EH (cell line): ENCODE data around the gene NAT10.

ENCODE experiments used
- DNase-seq: peaks from one replicate; pipeline ENCODE4 v3.0.0-alpha.2; 2015; ENCODE audit warnings: low read depth

The NAT10 gene

DNA sequence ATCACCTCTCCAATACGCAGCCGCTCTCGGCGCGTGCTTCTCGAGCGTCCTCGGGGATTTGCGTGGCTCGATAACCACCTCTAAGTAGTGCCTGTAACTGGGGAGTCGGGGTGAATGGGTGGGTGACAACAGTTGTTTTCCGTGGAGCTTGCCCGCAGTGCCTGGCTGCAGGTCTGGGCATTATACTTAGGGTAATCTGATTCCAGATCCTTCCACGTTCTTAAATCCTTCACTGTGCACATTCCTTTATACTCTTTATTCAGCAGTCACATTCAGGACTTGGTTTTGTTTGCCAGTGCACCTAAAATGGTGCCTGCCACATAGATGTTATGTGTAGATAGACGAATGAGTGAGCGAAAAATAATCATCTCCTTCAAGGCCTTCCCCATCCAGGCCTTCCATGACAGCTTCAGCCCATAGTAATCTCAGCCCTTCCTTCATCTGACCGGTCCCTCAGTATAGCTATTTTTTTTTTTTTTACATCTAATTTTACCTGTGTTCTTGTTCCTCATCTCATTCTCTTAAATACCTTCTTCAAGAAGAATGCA is 602 bp downstream of the NAT10 start:
- peak; percentile 34 for DNase-seq

- DNase-seq = no peak
These were observed 6.4 kb downstream of the NAT10 start for GRCh38 chr11:34111722-34112270.

DNA sequence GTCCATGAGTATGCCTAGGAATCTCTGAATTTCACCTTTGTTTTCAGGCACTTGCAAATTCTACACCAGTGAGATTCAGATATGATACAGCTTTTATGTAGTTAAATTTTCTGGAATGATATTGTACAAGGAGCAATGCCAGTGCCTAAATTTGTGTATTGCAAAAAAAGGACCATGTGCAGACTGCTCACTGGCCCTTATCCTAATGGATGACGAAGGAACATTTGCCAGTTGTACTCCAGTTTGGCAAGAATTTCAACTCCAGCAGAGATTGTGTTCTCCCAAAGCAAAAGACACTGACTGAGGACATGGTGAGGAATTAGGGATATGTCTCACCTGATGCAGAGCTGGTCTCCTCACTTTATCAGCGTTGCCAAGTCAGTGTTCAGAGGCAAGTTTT is 8.6 kb downstream of the NAT10 start:
- DNase-seq = no peak

DNA sequence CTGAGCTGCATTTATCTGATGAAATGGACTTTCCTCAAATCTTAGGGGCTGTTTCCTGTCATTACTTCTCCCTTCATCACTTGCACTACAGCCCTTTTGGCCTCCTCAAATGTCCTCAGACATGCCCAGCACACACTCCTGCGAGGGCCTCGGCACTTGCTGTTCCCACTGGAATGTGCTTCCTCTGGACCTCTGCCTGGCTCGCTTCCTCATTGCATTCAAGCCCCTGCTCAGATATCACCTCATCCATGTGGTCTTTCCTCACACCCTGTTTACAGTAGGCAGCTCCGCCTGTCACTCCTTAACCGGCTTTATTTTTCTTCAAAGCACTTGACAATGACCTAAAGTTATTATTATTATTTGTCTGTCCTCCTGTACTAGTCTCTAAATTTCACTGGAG is 9.0 kb downstream of the NAT10 start:
- DNase-seq = no peak

DNA sequence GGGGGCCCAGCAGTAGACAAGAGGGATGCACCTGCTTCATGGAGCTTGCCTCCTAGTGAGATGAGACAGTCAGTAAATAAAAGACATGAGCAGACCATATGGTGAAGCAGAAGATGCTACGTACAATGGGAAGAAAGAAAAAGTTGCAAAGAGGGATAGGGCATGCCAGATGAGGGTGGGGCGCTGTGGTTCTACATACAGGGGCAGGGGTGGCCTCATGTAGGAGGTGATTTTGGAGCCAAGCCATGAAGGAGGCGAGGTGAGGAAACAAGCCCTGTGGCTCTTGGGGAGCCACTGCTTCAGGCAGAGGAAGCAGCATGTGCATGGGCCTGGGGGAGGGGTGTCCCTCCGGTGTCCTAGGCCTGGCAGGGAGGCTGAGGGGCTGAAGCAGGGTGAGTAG is 15.2 kb downstream of the NAT10 start:
- DNase-seq = no peak

DNA sequence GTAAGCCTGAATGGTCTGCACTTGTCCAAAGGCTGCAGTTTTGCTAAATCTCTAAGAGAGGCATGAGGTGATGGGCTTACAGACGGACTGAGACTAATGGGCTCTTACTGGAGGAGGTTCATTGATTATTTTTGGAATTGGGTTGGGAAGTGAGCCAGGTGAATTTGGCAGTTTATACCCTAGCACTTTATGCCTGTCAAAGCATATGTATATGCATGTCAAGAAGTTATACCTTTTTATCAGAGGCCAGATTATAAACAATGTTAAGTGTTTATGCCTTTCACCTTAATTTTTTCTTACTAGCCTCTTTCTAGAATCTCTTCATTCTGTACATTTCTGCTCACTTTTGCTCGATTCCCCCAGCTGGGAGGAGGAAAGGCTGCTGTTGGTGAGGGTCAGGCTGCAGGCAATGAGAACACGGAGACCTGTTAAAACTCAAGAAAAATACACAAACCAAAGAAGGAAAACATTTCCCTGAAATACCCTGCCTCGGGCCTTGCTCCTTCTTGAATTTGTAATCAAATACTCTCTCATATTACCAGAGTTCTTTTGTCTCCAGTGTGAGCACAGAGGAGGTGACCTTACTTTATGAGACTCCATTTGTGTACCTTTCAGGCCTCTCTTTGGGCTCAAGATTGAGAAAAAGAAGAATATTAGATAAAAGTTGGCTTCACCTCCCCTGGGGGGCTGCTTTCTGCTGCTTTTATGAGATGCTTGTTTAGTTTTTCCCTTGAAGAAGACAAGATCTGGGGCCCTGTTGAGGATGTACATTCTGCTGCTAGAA is 19.6 kb downstream of the NAT10 start:
- no peak for DNase-seq

DNA sequence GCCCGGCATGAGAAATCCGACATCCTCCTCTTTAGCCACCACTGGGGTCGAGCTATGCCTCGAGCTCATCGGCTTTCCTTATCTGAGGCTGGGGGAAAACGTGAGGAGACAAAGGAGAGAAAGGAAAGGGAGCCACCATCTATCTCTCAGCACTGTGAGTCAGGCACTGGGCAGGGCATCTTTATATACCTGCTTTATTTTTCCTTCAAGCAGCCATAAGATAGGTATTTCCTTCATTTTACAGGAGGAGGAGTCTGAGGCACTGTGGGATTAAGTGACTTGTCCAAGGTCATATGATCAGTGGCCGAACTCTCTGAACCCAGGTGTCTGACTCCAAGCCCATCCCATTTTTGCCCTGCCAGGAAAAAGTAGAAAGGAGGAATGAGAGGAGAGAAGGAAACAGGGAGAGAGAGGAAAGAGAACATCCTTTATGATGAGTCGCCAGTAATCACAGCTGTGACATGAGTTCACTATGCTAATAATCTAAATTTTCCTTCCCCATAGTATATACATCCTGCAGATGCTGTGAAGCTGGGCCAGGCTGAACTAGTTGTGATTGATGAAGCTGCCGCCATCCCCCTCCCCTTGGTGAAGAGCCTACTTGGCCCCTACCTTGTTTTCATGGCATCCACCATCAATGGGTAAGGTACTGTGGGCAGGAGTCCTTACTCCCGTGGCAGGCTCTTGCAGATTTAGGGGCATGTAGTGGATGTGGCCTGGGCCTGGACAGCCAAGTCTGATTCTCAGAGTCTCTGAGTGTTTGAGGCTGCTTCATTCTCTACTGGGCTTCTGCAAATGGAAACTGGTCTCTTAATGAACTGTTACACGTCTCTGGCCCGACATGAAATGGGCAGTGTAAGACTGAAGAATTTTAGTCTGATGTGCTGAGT is 21.8 kb downstream of the NAT10 start:
- no peak for DNase-seq

DNA sequence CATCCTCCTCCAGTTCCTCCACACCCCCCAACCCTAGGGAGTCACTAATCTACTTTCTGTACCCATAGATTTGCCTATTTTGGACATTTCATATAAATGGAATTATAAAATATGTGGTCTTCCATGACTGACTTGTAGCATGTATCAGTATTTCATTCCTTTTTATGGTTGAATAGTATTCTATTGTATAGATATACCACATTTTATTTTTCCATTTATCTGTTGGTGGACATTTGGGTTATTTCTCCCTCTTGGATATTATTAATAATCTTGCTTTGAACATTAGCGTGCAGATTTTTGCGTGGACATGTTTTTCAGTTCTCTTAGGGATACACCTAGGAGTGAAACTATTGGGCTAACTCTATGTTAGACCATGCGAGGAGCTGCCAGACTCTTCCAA is 23.4 kb downstream of the NAT10 start:
- no peak for DNase-seq

DNA sequence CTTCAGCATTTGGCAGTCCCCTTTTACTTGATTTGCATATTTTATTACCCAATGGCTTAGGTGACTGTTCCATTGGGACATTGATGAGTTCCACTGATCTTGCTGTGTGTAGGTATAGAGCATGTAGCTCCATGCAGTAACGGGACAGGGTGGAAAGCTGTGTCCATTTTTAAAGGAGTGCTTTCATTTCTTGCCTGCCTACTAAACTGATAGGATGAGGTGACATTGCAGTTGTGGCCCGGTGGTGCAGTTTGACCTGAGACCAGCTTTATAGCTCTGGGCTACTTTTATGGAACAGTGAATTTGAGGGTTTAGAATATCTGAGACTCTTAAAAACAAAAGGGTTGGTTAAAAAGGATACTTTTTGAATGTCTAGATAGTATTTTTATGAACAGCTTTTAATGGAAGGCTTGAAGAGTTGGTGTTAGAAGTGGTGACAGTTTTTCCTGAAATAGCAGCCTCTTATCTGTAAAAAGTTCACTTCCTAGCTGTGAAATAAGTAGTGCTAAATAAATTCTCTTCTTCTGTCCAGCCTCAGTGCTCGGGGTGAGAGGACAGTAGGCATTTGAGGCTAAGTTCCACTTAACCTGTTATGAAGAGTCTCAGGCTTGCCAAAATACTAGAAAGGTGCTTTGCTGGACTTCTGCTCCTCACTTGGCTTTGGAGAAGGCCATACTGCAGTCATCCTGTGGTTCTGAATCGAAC is 27.0 kb downstream of the NAT10 start:
- DNase-seq = no peak

DNA sequence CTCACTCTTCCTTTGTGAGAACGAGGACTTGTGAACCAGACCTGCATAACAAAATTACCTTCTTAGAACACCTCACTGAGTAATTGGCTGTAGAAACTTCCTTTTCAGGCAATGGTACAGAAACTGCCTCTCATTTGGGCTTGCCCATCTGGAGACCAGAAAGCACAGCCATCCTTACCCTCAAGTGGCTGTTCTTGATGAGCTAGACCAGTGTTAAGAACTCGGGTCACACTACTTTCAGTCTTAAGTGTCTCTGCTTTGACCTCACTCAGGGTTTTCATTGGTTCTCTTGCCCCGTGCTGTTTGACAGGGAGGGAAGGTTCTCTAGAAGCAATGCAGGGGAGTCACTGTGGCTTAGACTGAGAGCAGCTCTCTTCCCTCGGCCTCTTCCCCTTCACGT is 29.3 kb downstream of the NAT10 start:
- no peak for DNase-seq

- no peak for DNase-seq
These were observed 30.0 kb downstream of the NAT10 start for GRCh38 chr11:34135439-34135838.

DNA sequence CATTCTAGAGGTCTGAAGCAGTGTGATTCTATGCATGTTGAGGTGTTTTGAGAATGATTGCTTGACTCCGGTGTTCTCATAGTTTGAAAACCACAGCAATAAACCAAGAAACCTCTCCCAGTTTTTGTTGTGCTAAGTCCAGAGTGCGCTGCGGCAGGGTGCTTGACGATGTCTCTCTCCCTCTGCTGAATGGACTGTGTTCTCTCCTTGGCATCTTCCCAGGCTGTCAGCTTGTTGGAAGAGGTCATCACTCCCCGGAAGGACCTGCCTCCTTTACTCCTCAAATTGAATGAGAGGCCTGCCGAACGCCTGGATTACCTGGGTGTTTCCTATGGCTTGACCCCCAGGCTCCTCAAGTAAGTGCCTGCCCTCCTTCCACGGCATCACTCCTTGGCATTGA is 31.0 kb downstream of the NAT10 start:
- no peak for DNase-seq

GRCh38 chr11:34139346-34139745 is 33.9 kb downstream of the NAT10 start:
- DNase-seq = no peak

GRCh38 chr11:34140149-34140548 is 34.7 kb downstream of the NAT10 start:
- DNase-seq = no peak

GRCh38 chr11:34143048-34143447 is 37.6 kb downstream of the NAT10 start:
- DNase-seq = no peak

DNA sequence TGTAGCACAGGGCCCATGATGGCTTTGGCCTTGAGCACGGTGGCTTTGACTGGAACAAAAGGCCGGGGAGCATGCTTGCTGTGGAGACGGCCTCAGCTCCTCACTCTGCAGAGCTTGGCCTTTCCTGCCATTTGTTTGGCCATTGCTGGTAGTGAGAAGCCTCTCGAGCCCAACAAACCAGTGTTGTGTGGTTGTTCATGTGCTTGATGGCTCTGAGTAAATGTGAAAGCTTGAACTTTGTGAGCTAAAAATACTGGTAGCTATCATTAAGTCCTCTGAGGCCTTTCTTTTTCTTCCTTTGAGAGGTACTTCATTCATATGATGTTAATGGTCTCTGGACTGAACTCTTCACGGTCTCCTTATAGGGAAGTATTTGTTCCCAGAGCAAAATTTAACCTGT is 39.6 kb downstream of the NAT10 start:
- no peak for DNase-seq

DNA sequence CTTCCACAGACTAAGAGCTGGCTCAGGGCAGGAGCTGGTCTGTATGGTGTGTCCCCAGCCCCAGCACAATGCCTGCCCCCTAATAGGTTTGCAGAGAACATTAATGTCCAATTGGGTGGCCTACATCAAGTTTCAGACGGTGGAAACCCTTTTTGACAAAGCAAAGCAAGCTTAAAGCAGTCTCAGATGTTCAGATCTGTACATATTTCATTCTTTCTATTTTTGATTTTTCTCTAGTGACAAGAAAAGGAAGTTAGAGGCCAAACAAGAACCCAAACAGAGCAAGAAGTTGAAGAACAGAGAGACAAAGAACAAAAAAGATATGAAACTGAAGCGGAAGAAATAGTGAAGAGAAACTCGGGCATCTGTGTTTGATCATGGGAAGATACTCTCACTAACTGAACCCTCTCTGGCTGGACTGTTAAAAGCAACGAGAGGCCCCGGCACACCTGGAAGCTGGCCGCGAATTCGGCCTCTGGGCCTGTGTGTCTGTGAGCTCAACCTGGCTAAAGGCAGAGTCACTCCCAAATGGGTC is 40.5 kb downstream of the NAT10 start:
- no peak for DNase-seq

DNA sequence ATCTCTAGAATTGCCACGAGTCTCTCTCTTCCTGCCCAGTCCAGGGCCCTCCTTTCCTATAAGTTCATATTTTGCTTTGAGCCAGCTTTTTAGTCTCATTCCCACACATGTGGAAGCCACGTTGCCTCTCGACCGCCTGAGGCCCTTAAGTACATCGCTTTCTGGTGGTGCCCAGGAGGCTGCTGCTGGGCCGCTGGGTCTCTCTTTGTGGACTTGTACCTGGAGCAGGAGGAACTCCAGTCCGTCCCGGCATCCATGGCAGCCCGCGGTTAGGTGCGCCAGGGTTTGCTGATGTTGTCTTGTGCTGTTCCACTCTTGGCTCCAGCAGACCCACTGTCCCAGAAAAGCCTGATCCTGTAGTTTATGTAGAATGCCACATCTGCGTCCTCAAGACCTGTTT is 41.0 kb downstream of the NAT10 start:
- no peak for DNase-seq

- DNase-seq = no peak
These were observed 41.4 kb downstream of the NAT10 start for GRCh38 chr11:34146866-34147265.

GRCh38 chr11:34147581-34147980 is 42.2 kb downstream of the NAT10 start:
- no peak for DNase-seq

DNA sequence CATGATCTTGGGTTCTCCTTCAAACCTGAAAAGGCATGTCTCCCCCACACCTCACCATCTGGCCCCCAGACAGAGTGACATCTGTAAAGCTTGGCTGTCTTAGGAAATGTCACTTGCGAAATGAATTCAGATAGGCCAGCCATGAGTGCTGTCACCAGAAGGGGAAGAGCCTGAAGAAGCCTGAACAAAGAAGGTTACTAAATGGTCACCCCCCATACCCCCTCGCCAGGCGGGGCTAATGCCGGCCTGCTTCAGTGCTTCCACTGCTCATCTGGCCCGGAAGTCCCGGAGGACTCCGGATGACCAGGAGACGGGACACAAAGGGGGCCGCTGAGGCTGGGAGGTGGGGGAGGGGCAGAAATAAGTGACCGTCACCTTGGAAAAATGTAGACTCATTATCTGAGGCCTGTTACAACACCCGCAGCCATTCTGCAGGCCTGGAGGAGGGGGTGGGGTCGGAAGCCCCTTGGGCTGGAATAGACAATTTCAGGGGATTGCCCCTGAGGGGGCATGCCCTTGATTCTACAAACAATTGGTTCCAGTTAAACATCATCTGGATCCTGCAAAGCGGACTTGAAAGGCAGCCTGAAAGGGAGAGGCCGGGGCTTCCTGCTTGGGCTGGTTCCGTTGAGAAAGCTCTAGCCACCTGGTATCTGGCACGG is 43.2 kb downstream of the NAT10 start:
- DNase-seq = no peak
